ENCODE data around the gene GNA15.

The GNA15 gene

GRCh38 chr19:3211191-3211590, 75.4 kb downstream of the GNA15 start:
- H3K36me3 ChIP-seq (ENCODE audit: insufficient read depth, low read length) = peaks cover 32% of the 10 kb centered on the region
- no peaks in the 10 kb centered on the region for H3K79me2 ChIP-seq (ENCODE audit: insufficient read depth, low read length)
- H3K4me2 ChIP-seq (ENCODE audit: low read length) = no peak overlapping the region
- no peaks in the 10 kb centered on the region for H4K20me1 ChIP-seq (ENCODE audit: insufficient read depth, low read length)
- no peak overlapping the region for H3K9ac ChIP-seq (ENCODE audit: low read length)
- H3K27ac ChIP-seq (ENCODE audit: low read depth, low read length, poor library complexity, severe bottlenecking) = no peak overlapping the region
- H2AFZ ChIP-seq (ENCODE audit: low read length) = no peak overlapping the region
- no peaks in the 10 kb centered on the region for H3K27me3 ChIP-seq (ENCODE audit: insufficient read depth, low read length)
- H3K4me1 ChIP-seq (ENCODE audit: insufficient read depth, low read length, severe bottlenecking) = peaks cover 8% of the 10 kb centered on the region
- TF ChIP-seq EZH2 (IDR thresholded peaks at IDR 0.05; ENCODE audit: borderline replicate concordance, low read length) (no peak), CTCF (IDR thresholded peaks at IDR 0.05; ENCODE audit: low read length) (no peak)
- no peaks in the 10 kb centered on the region for H3K9me3 ChIP-seq (ENCODE audit: low read length)
- no peaks in the 10 kb centered on the region for H3F3A ChIP-seq (ENCODE audit: insufficient read depth, low read length)
- H3K9me2 ChIP-seq (ENCODE audit: low read depth, low read length) = no peaks in the 10 kb centered on the region
- H3K4me3 ChIP-seq (ENCODE audit: low read depth, low read length, poor library complexity, severe bottlenecking) = no peak overlapping the region

- Histone ChIP-seq H3F3A (ENCODE audit: insufficient read depth, low read length) (no peaks in the 10 kb centered on the region), H3K79me2 (ENCODE audit: insufficient read depth, low read length) (no peaks in the 10 kb centered on the region), H3K4me3 (ENCODE audit: low read depth, low read length, poor library complexity, severe bottlenecking) (no peak overlapping the region), H3K4me2 (ENCODE audit: low read length) (no peak overlapping the region), H3K9me2 (ENCODE audit: low read depth, low read length) (no peaks in the 10 kb centered on the region), H3K36me3 (ENCODE audit: insufficient read depth, low read length) (peaks cover 13% of the 10 kb centered on the region), H3K27ac (ENCODE audit: low read depth, low read length, poor library complexity, severe bottlenecking) (no peak overlapping the region), H4K20me1 (ENCODE audit: insufficient read depth, low read length) (no peaks in the 10 kb centered on the region), H3K4me1 (ENCODE audit: insufficient read depth, low read length, severe bottlenecking) (peaks cover 8% of the 10 kb centered on the region), H2AFZ (ENCODE audit: low read length) (no peak overlapping the region), H3K27me3 (ENCODE audit: insufficient read depth, low read length) (no peaks in the 10 kb centered on the region), H3K9me3 (ENCODE audit: low read length) (no peaks in the 10 kb centered on the region), H3K9ac (ENCODE audit: low read length) (no peak overlapping the region)
- no peak for TF ChIP-seq CTCF (IDR thresholded peaks at IDR 0.05; ENCODE audit: low read length)
- TF ChIP-seq EZH2 (IDR thresholded peaks at IDR 0.05; ENCODE audit: borderline replicate concordance, low read length) = no peak
Measured at GRCh38 chr19:3213159-3213558, 77.3 kb downstream of the GNA15 start.
